GM23338 (cell line): ENCODE results near the gene LGALS1.

Source experiments
- CREB1 ChIP-seq: fragments of 250-450 bp; sonication (Bioruptor Pico); IDR thresholded peaks from 2 replicates; pipeline ENCODE4 v1.5.0; 2020; ENCODE audit warnings: low read depth, mild to moderate bottlenecking, moderate library complexity
- ETS1 ChIP-seq: IDR thresholded peaks from 2 replicates; pipeline ENCODE4 v1.6.1; 2016; ENCODE audit warnings: antibody characterized with exemption
- EZH2 ChIP-seq: fragments of 200-600 bp; sonication (generic); IDR thresholded peaks from one replicate; pipeline ENCODE4 v1.8.0; 2017; ENCODE audit warnings: antibody characterized with exemption, mild to moderate bottlenecking, low read depth; ENCODE audit not compliant: unreplicated experiment
- EZH2phosphoT487 ChIP-seq: fragments of 200-600 bp; sonication (generic); IDR thresholded peaks from one replicate; pipeline ENCODE4 v1.8.1; 2018; ENCODE audit warnings: antibody characterized with exemption; ENCODE audit not compliant: unreplicated experiment
- JUNB ChIP-seq: IDR thresholded peaks from one replicate; pipeline ENCODE4 v1.6.1; 2016; ENCODE audit warnings: antibody characterized with exemption; ENCODE audit not compliant: unreplicated experiment
- NANOG ChIP-seq: IDR thresholded peaks from 2 replicates; pipeline ENCODE4 v1.6.1; 2016; ENCODE audit warnings: antibody characterized with exemption, borderline replicate concordance
- POLR2AphosphoS5 ChIP-seq: IDR thresholded peaks from 2 replicates; pipeline ENCODE4 v1.6.1; 2016; ENCODE audit warnings: antibody characterized with exemption, low read depth
- REST ChIP-seq: IDR thresholded peaks from one replicate; pipeline ENCODE4 v1.6.1; 2018; ENCODE audit warnings: antibody characterized with exemption; ENCODE audit not compliant: unreplicated experiment
- ZNF331 ChIP-seq: fragments of 250-450 bp; sonication (Bioruptor Pico); IDR thresholded peaks from 2 replicates; pipeline ENCODE4 v1.5.0; 2020; ENCODE audit warnings: low read depth, mild to moderate bottlenecking, moderate library complexity
- TF ChIP-seq, protein P1 (sequence below), 2 experiments: fragments of 200-600 bp in 1 of 2; sonication (generic) in 1 of 2; conservative IDR thresholded peaks; 2 replicates each; pipeline versions ENCODE4 v1.5.1 to v1.6.1; 2016 to 2017; ENCODE audit warnings: antibody characterized with exemption in 2 of 2, low read depth in 2 of 2, mild to moderate bottlenecking in 2 of 2, moderate library complexity in 1 of 2

DNA sequence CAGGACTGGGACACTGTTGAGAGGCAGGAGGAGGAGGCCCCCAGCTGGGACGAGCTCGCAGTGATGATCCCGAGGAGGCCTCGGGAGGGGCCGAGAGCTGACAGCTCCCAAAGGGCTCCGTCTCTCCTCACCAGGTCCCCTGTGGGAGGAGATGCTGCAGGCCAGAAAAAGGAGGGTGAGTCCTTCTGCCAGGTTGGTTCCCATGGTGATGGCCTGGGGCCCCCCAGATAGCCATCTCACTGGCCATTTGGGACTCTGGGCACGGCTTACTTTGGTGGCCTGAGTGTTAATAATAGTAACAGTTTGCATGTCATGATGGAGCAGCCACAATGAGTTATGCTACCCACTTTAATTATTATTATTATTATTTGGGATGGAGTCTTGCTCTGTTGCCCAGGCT, 40.3 kb downstream of the LGALS1 start:
- TF ChIP-seq ZNF331 (no peak), POLR2AphosphoS5 (no peak), EZH2phosphoT487 (no peak), JUNB (no peak), CREB1 (CRISPR knock-in tag) (no peak), EZH2 (no peak), REST (no peak), NANOG (no peak), ETS1 (no peak)
- TF ChIP-seq, protein P1, sequence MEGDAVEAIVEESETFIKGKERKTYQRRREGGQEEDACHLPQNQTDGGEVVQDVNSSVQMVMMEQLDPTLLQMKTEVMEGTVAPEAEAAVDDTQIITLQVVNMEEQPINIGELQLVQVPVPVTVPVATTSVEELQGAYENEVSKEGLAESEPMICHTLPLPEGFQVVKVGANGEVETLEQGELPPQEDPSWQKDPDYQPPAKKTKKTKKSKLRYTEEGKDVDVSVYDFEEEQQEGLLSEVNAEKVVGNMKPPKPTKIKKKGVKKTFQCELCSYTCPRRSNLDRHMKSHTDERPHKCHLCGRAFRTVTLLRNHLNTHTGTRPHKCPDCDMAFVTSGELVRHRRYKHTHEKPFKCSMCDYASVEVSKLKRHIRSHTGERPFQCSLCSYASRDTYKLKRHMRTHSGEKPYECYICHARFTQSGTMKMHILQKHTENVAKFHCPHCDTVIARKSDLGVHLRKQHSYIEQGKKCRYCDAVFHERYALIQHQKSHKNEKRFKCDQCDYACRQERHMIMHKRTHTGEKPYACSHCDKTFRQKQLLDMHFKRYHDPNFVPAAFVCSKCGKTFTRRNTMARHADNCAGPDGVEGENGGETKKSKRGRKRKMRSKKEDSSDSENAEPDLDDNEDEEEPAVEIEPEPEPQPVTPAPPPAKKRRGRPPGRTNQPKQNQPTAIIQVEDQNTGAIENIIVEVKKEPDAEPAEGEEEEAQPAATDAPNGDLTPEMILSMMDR (conservative IDR thresholded peaks at IDR 0.05; ENCODE audit: low read depth in 2 of 2): no peak
